SJCRH30 (cell line): ENCODE measurements around the gene ZNF564. TPM values are rescaled to one million over a fixed set of nuclear protein-coding genes. Genes with fewer than 3 reads are reported as not detected.
A peak's percentile ranks its signal among the peaks of the same experiment; 100 is the strongest.

Experiments
- DNase-seq, 2 experiments: peaks; one replicate each; pipeline ENCODE4 v3.0.0-alpha.2; 2015 to 2020
- H3K27ac ChIP-seq: fragments of 250-450 bp; sonication (Bioruptor Pico); 2 replicates; pipeline ENCODE4 v1.5.1; 2020; ENCODE audit warnings: mild to moderate bottlenecking, moderate library complexity
- H3K27me3 ChIP-seq: fragments of 250-450 bp; sonication (Bioruptor Pico); 2 replicates; pipeline ENCODE4 v1.5.1; 2020; ENCODE audit warnings: mild to moderate bottlenecking, moderate library complexity
- H3K36me3 ChIP-seq: fragments of 250-450 bp; sonication (Bioruptor Pico); 2 replicates; pipeline ENCODE4 v1.5.1; 2020; ENCODE audit warnings: mild to moderate bottlenecking, moderate library complexity
- H3K4me1 ChIP-seq: fragments of 250-450 bp; sonication (Bioruptor Pico); 2 replicates; pipeline ENCODE4 v1.5.1; 2020; ENCODE audit warnings: mild to moderate bottlenecking, moderate library complexity
- H3K4me3 ChIP-seq: fragments of 250-450 bp; sonication (Bioruptor Pico); 2 replicates; pipeline ENCODE4 v1.5.1; 2020; ENCODE audit warnings: mild to moderate bottlenecking, moderate library complexity
- H3K9me3 ChIP-seq: fragments of 250-450 bp; sonication (Bioruptor Pico); replicated peaks from 2 replicates; pipeline ENCODE4 v1.5.1; 2020; ENCODE audit warnings: mild to moderate bottlenecking, moderate library complexity
- total RNA-seq: library from RNA; depleted of rRNA; stranded (reverse); fragments of >200 nt; shearing (Covaris generic); gene quantifications from 2 replicates; pipeline ENCODE4 v1.2.3, GENCODE V29; 2014; rRNA removed

Gene ZNF564
- total RNA-seq, 1 experiment from 2014 or later: 10.8 TPM

DNA sequence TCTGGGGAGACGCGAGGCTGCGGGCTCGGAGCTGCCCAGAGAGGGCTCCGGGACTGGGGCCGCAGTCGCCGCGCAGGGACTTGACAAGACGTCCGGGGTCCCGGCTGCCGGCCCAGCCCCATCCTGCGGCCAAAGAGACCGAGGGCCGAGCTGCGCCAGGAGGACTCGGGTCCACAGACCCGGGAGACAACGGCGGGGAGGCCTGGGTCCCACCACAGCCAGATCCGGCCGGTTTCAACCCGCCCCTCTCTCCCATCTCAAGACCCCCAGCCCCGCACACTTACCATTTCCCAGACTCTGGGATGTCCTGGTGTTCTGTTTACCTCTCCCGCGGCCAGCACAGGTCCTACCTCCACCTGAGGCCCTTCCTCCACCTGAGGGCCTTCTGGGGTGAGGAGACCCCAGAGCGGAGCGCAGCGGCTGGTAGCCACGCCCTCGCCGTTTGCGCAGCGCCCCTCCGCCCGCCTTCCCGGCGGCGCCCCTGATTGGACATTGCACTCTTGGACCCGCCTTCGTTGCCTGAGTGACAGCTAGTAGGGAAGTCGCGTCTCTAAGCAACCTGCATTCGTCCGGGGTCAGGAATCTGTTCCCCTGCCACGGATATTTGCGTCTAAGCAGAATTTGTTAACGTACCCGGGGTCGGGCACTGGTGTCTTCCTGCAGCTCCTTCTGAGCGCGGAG, 66.8 kb downstream of the ZNF564 start, which contains the start of gene ZNF709:
Gene ZNF709 (minus strand): TSS at position 446 of the 681 bp plus-strand sequence. CDS start 159 bp downstream, at position 287.
- 0 out of 2 replicates have a peak, but pooled peaks cover 6% of the 10 kb centered on the region for H3K4me1 ChIP-seq
- H3K9me3 ChIP-seq: 0 out of 2 replicates have a peak, but pooled peaks cover 3% of the 10 kb centered on the region
- H3K36me3 ChIP-seq: peaks cover 3% of the 10 kb centered on the region; the same call in 1 of the 2 replicates
- peak within 1 kb of the TSS; percentile 90 for H3K4me3 ChIP-seq
- DNase-seq: peak; percentile 93 to 97
- H3K27me3 ChIP-seq: no peaks in the 10 kb centered on the region
- peak within 1 kb of the TSS; percentile 19; the same call in 1 of the 2 replicates for H3K27ac ChIP-seq

DNA sequence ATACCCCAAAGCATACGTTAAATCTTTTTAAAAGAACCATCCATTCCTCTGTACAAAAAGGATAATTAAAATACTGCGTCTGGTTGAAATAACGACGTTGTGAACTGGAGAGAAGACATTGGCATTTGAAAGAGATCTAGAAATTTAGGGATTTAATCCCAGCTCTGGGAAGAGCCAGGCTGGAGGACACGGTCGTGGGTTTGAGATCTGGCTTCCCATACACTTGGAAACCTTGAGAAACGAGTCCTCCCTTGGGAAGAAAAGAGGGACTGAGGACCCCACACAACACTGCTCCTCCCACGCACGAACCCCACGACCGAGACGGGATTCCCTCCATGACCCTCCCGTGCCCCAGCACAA, 67.3 kb downstream of the ZNF564 start:
- peak overlapping the region; percentile 19; the same call in 1 of the 2 replicates for H3K27ac ChIP-seq
- H3K27me3 ChIP-seq: no peaks in the 10 kb centered on the region
- H3K4me1 ChIP-seq: 0 out of 2 replicates have a peak, but pooled peaks cover 6% of the 10 kb centered on the region
- 0 out of 2 replicates have a peak, but pooled peaks cover 3% of the 10 kb centered on the region for H3K9me3 ChIP-seq
- H3K4me3 ChIP-seq: peak overlapping the region; percentile 90
- peaks cover 3% of the 10 kb centered on the region; the same call in 1 of the 2 replicates for H3K36me3 ChIP-seq
- DNase-seq: no peak

DNA sequence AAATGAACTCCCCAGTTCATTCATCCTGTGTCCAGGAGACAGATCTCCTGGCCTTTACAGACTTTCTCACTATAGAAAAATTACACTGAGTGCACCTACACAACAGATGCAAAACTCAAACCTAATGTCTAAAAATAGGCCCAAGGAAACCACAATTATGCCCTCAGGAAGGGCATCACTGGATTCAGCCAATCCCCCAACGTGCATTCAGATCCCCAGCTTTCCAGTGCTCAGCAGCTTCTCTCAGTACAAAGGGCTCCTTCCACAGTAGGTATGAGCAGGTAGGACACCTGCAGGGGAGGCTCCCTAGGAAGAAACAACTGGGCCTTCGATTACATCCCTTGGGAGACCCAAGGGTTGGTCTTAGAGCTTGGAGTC, 68.8 kb downstream of the ZNF564 start:
- peak in 1 of 2 experiments; percentile 37 for DNase-seq
- H3K4me3 ChIP-seq: no peak overlapping the region
- H3K4me1 ChIP-seq: 0 out of 2 replicates have a peak, but pooled peaks cover 6% of the 10 kb centered on the region
- 0 out of 2 replicates have a peak, but pooled peaks cover 3% of the 10 kb centered on the region for H3K9me3 ChIP-seq
- no peaks in the 10 kb centered on the region for H3K27me3 ChIP-seq
- peaks cover 3% of the 10 kb centered on the region; the same call in 1 of the 2 replicates for H3K36me3 ChIP-seq
- H3K27ac ChIP-seq: no peak overlapping the region

DNA sequence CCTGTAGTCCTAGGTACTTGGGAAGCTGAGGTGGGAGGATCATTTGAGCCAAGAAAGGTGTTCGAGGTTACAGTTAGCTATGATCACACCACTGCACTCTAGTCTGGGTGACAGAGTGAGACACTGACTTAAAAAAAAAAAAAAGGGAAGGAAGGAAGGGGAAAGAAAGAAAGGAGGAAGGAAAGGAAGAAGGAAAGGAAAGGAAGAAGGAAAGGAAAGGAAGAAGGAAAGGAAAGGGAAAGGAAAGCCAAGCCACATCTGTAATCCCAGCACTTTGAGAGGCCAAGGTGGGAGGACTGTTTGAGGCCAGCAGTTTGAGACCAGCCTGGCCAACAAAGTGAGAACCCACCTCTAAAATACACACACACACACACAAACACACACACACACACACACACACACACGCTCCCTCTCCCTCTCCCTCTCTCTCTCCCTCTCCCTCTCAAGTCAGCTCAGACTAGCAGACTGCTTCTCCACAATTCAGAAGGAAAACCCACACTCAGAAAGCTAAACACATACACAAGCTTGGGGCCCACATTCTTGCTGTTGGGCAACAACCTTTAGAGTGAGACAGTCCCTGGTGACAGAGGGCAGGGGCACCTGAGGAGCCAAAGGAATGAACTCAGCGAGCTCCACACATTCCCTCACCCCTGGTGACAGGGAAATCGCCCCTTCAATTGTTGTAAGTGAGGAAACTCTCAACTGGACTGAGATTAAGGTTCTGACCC, 69.3 kb downstream of the ZNF564 start:
- Histone ChIP-seq H3K36me3 (peaks cover 3% of the 10 kb centered on the region; the same call in 1 of the 2 replicates), H3K9me3 (0 out of 2 replicates have a peak, but pooled peaks cover 3% of the 10 kb centered on the region), H3K27me3 (no peaks in the 10 kb centered on the region), H3K27ac (no peak overlapping the region), H3K4me1 (0 out of 2 replicates have a peak, but pooled peaks cover 6% of the 10 kb centered on the region), H3K4me3 (no peak overlapping the region)
- no peak for DNase-seq

DNA sequence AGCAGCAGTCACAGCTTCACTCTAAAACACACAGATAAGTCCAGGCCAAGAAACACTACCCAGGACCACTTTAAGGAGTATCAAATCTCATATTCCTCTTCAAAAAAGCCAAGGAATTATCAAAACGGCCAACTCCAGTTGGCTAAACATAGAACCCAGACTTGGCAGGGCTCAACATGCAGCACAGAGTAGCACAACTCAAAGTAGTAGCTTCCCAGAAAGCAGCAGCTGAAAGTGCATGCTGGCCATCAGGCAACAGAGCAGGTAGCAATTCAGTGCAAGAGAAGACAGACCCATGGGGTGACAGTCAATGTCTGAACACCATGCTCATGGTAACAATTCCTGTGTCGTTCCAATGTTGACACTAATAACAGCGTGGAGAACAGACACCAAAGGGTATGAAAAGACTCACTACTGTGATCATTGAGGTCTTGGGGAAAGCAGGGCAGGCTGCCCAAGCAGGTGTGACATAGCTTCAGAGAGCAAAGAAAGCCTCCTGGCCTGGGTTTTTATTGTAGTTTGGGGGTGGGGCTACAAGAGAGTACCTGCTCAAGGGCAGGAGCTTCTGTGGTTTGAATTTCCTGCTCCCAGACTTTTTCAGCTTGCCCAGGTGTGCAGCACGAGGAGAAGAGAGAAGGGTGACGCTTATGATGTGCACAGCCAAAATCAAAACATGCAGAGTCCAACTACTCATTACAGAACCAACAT, 72.9 kb downstream of the ZNF564 start:
- Histone ChIP-seq H3K4me1 (0 out of 2 replicates have a peak, but pooled peaks cover 6% of the 10 kb centered on the region), H3K36me3 (peaks cover 3% of the 10 kb centered on the region; the same call in 1 of the 2 replicates), H3K4me3 (no peak overlapping the region), H3K9me3 (peaks cover 2% of the 10 kb centered on the region; the same call in 1 of the 2 replicates), H3K27me3 (no peaks in the 10 kb centered on the region), H3K27ac (no peak overlapping the region)
- no peak for DNase-seq

Other genes starting within 250 kb of the ZNF564 start
- 2.4 and 3.6 TPM in 2 replicates for gene ZNF563, start 217.8 kb downstream of the ZNF564 start, total RNA-seq
- 4.7 and 5.4 TPM in 2 replicates for gene ZNF442, start 185.8 kb downstream of the ZNF564 start, total RNA-seq
- 7.5 and 8.0 TPM in 2 replicates for gene ZNF799, start 150.2 kb downstream of the ZNF564 start, total RNA-seq
- 10.8 and 12.0 TPM in 2 replicates for gene ZNF443, start 110.5 kb downstream of the ZNF564 start, total RNA-seq
- 10.6 and 13.3 TPM in 2 replicates for gene ZNF709, start 66.7 kb downstream of the ZNF564 start, total RNA-seq
- gene ZNF490, start 59.3 kb upstream of the ZNF564 start, total RNA-seq: 8.0 and 9.3 TPM in 2 replicates
- gene ZNF791, start 59.4 kb upstream of the ZNF564 start, total RNA-seq: 25.0 and 25.7 TPM in 2 replicates
- gene MAN2B1, start 115.3 kb upstream of the ZNF564 start, total RNA-seq: 31.4 and 34.6 TPM in 2 replicates
- 11.4 and 11.9 TPM in 2 replicates for gene WDR83, start 115.3 kb upstream of the ZNF564 start, total RNA-seq
- gene DHPS, start 130.4 kb upstream of the ZNF564 start, total RNA-seq: 116 and 128 TPM in 2 replicates
- gene GNG14, start 136.5 kb upstream of the ZNF564 start, total RNA-seq: 1.8 TPM in 1 of 2 replicates, not detected in the other
- 7.8 and 8.3 TPM in 2 replicates for gene FBXW9, start 145.1 kb upstream of the ZNF564 start, total RNA-seq
- gene TNPO2, start 172.4 kb upstream of the ZNF564 start, total RNA-seq: 72.4 and 80.9 TPM in 2 replicates
- 431 and 462 TPM in 2 replicates for gene TRIR, start 183.2 kb upstream of the ZNF564 start, total RNA-seq
- gene GET3, start 186.0 kb upstream of the ZNF564 start, total RNA-seq: 79.5 and 87.1 TPM in 2 replicates
- gene BEST2, start 200.3 kb upstream of the ZNF564 start, total RNA-seq: 0.04 and 0.10 TPM in 2 replicates
- gene HOOK2, start 224.1 kb upstream of the ZNF564 start, total RNA-seq: 14.1 and 19.0 TPM in 2 replicates
- 34.8 and 39.7 TPM in 2 replicates for gene JUNB, start 240.0 kb upstream of the ZNF564 start, total RNA-seq